Type B pancreatic cell (in vitro differentiated cells): ENCODE results near the gene ZCRB1. TPM values are rescaled to one million over a fixed set of nuclear protein-coding genes. Genes with fewer than 3 reads are reported as not detected.

ENCODE experiments used
- DNase-seq: peaks from one replicate; pipeline ENCODE4 v3.0.0; 2021; ENCODE audit warnings: mixed read lengths; ENCODE audit not compliant: unreplicated experiment; ENCODE audit errors: extremely low spot score
- H3K27ac Mint-ChIP-seq: 2 replicates; pipeline ENCODE4 v1.8.0; 2021; ENCODE audit warnings: mild to moderate bottlenecking, mixed read lengths
- H3K27me3 Mint-ChIP-seq: 2 replicates; pipeline ENCODE4 v1.8.0; 2021; ENCODE audit warnings: mixed read lengths
- H3K36me3 Mint-ChIP-seq: 2 replicates; pipeline ENCODE4 v1.8.0; 2021; ENCODE audit warnings: mixed read lengths
- H3K4me1 Mint-ChIP-seq: one replicate; pipeline ENCODE4 v1.8.0; 2021; ENCODE audit warnings: mixed read lengths; ENCODE audit not compliant: unreplicated experiment
- H3K4me3 Mint-ChIP-seq: 2 replicates; pipeline ENCODE4 v1.8.0; 2021; ENCODE audit warnings: mild to moderate bottlenecking, mixed read lengths
- H3K9me3 Mint-ChIP-seq: 2 replicates; pipeline ENCODE4 v1.8.0; 2021; ENCODE audit warnings: mixed read lengths
- CTCF ChIP-seq: fragments of 200-600 bp; sonication (generic); conservative IDR thresholded peaks from 2 replicates; pipeline ENCODE4 v1.5.0; 2021; ENCODE audit warnings: antibody characterized with exemption, mild to moderate bottlenecking
- microRNA-seq: library from miRNA; unstranded; fragments of <30 nt; microRNA quantifications from one replicate; pipeline ENCODE4, GENCODE V29; 2020
- total RNA-seq: library from RNA; stranded (reverse); gene quantifications from 2 replicates; pipeline ENCODE4 v1.2.1, GENCODE V29; 2021; ENCODE audit warnings: low replicate concordance

The ZCRB1 gene
- total RNA-seq, 1 donor from 2014 or later, result 45.1 TPM

GRCh38 chr12:42262271-42262670 is 63.6 kb downstream of the ZCRB1 start:
- no peaks in the 10 kb centered on the region for H3K9me3 Mint-ChIP-seq
- H3K27ac Mint-ChIP-seq, result no peak overlapping the region
- H3K36me3 Mint-ChIP-seq, result no peaks in the 10 kb centered on the region
- no peak for TF ChIP-seq CTCF
- no peaks in the 10 kb centered on the region for H3K27me3 Mint-ChIP-seq
- no peak overlapping the region for H3K4me3 Mint-ChIP-seq
- no peaks in the 10 kb centered on the region for H3K4me1 Mint-ChIP-seq
- no peak for DNase-seq

Small RNAs within 50 kb of the gene (microRNA-seq; reads per million reads assigned to microRNA genes)
- 1.4 reads per million for gene MIR7851

Other genes with a start within 250 kb of the ZCRB1 start
- 13.5 and 23.8 TPM in 2 replicates for gene GXYLT1, start 181.2 kb downstream of the ZCRB1 start, total RNA-seq
- gene YAF2, start 87.8 kb downstream of the ZCRB1 start, total RNA-seq, result 13.0 and 22.9 TPM in 2 replicates
- 36.6 and 59.7 TPM in 2 replicates for gene PPHLN1, start 73 bp upstream of the ZCRB1 start, total RNA-seq